Ovary (tissue), 9 donors: ENCODE measurements around the gene EEF1E1. TPM values are rescaled to one million over a fixed set of nuclear protein-coding genes. Genes with fewer than 3 reads are reported as not detected.

Experiments
- DNase-seq, 5 donors: peaks; one replicate each; pipeline ENCODE4 v3.0.0-alpha.2; 2019 to 2020
- H3K27ac ChIP-seq, 2 donors: fragments of 200-600 bp; one replicate each; pipeline versions ENCODE4 v1.5.1 to v1.8.0; 2019 to 2022
- H3K27me3 ChIP-seq: fragments of 200-600 bp; one replicate; pipeline ENCODE4 v1.8.0; 2022
- H3K36me3 ChIP-seq: fragments of 200-600 bp; sonication (generic); one replicate; pipeline ENCODE4 v1.5.1; 2019
- H3K4me1 ChIP-seq: one replicate; pipeline ENCODE4 v1.8.1; 2013; ENCODE audit warnings: mild to moderate bottlenecking, moderate library complexity; ENCODE audit not compliant: insufficient read depth
- H3K4me3 ChIP-seq: fragments of 200-600 bp; sonication (generic); one replicate; pipeline ENCODE4 v1.5.1; 2017
- H3K9me3 ChIP-seq, 2 donors: fragments of 200-600 bp in 1 of 2; sonication (generic) in 1 of 2; one replicate each; pipeline versions ENCODE4 v1.5.1 to v1.8.1; 2013 to 2019; ENCODE audit warnings: mild to moderate bottlenecking in 1 of 2, moderate library complexity in 1 of 2
- CTCF ChIP-seq, 3 donors: fragments of 450-650 bp in 2 of 3; fragments of 200-600 bp in 1 of 3; IDR thresholded peaks; one replicate each; pipeline versions ENCODE4 v1.5.1 to v1.8.0; 2016 to 2022; ENCODE audit warnings: antibody characterized with exemption in 3 of 3, mild to moderate bottlenecking in 1 of 3
- EP300 ChIP-seq: sonication (generic); formaldehyde crosslinking; IDR thresholded peaks from one replicate; pipeline ENCODE4 v1.6.1; 2017; ENCODE audit warnings: antibody characterized with exemption
- POLR2A ChIP-seq: fragments of 450-650 bp; IDR thresholded peaks from one replicate; pipeline ENCODE4 v1.6.1; 2017; ENCODE audit warnings: antibody characterized with exemption, mild to moderate bottlenecking, moderate library complexity
- WGBS, 3 donors: extraction: QIAGEN DNeasy Blood & Tissue Kit in 1 of 3; methylation state at CpG; one replicate each; pipeline versions ENCODE4 v1.1.5 to v1.1.7; 2013 to 2017; 5-methylcytosine and 5-hydroxymethylcytosine counted together
- intact Hi-C, 4 donors: fragments of 100-400 bp; cut with DNase I; formaldehyde crosslinking; loops; one replicate each; pipeline versions ENCODE4 v1.11.0 to v1.15.1; 2022 to 2023
- polyA plus RNA-seq, 2 donors: library from polyadenylated mRNA; stranded (reverse); fragments of 200-250 nt in 1 of 2; fragments of 350-450 nt in 1 of 2; fragmentation: Illumina TruSeq in 1 of 2; extraction: RNeasy Lipid Tissue Mini Kit (QIAGEN cat#74804) in 1 of 2; gene quantifications; one replicate each; pipeline ENCODE4 v1.2.3, GENCODE V29; 2013 to 2014
- total RNA-seq, 7 donors: library from RNA; depleted of rRNA in 2 of 7; stranded (reverse); fragments of >200 nt in 2 of 7; fragmentation: NEBNext Ultra II Directional in 3 of 7; extraction: Animal tissue kit (Norgen Biotek cat#: 25700) in 3 of 7; gene quantifications; one replicate each; pipeline versions ENCODE4 v1.1.0 to v1.2.4, GENCODE V29; 2016 to 2023
- donor health status: DM: no; HTN: no; CAD: no; lungs with moderate emphysema.
- donor health status: DM: no; HTN: no; CAD: no.
- donor health status: Bipolar disorder and iron deficiency.
- donor health status: DM: yes; HTN: yes; CAD: no.
- donor health status: DM: no; HTN: no; CAD: no.
- donor health status: DM: yes; HTN: yes; CAD: no.

Gene EEF1E1
- total and polyA plus RNA-seq, 9 donors, result 13.1 to 30.1 (median 19.9) TPM

DNA sequence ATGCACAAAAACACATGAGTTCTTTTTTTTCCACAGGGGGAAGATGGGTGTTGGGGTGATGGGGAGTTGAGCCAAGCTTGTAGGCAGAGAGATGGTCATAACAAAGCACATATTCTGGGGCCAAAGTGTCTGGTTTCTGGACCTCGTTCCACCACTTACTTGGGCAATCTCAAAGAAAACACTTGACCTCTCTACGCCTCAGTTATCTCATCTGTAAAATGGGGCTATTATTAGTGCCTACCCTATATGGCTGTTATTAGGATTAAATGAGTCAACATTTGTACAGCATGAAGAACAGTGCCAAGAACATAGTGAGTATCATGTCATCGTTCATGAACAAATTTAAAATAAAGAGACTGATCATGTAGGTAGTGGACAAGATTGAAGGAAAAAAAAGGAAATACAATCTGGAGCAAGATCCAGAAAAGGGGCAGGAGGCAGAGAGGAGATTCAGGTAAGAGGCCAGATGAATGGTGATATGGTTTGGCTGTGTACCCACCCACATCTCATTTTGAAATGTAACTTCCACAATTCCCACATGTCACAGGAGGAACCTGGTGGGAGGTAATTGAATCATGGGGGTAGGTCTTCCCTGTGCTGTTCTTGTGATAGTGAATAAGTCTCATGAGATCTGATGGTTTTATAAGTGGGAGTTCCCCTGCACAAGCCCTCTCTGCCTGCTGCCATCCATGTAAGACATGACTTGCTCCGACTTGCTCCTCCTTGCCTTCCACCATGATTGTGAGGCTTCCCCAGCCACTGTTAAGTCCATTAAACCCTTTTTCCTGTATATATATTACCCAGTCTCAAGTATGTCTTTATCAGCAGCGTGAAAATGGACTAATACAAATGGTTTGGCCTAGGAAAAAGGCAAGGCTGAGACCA lies 14.2 kb downstream of the EEF1E1 start:
- Histone ChIP-seq H3K9me3 (peaks cover 0 to 5% of the 10 kb centered on the region in 2 donors), H3K27ac (no peak overlapping the region), H3K36me3 (no peaks in the 10 kb centered on the region), H3K4me3 (no peak overlapping the region), H3K27me3 (no peaks in the 10 kb centered on the region), H3K4me1 (peaks cover 3% of the 10 kb centered on the region)
- WGBS, 3 donors, result 85 to 99% (median 97%) methylated on average over 5 of the region's 5 CpGs
- no peak for DNase-seq
- intact Hi-C loops, result no loop called here
- no peak for TF ChIP-seq CTCF (IDR thresholded peaks at IDR 0.05)
- no peak for TF ChIP-seq EP300
- no peak for TF ChIP-seq POLR2A

DNA sequence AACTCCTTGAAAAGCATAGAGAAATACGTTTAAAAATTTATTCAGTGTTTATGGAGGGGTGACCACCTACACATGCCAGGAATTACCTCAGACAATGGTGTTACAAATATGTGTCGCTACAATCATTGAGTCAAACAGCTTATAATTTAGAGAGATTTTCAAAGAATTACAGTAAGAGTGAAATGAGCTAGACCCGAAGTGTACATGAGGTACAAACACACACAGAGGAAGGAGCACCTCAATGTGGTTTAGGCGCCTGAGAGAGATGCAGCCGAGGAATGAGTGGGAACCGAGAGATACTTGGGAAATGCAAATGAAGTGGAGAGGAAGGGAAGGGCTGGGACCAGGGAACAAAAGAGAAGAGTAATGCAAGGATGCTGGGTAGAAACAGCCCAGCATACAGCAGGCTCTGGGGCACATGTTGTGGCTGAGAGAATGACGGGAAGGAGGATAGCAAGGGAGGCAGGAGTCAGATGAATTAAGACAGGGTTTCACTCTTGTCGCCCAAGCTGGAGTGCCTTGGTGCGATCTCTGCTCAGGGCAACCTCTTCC lies 15.5 kb downstream of the EEF1E1 start:
- Histone ChIP-seq H3K27me3 (no peaks in the 10 kb centered on the region), H3K4me1 (peaks cover 3% of the 10 kb centered on the region), H3K36me3 (no peaks in the 10 kb centered on the region), H3K4me3 (no peak overlapping the region), H3K27ac (no peak overlapping the region), H3K9me3 (peaks cover 0 to 5% of the 10 kb centered on the region in 2 donors)
- TF ChIP-seq CTCF (IDR thresholded peaks at IDR 0.05) (no peak), EP300 (no peak), POLR2A (no peak)
- WGBS, 3 donors, result 90 to 94% (median 92%) methylated on average over 9 of the region's 9 CpGs
- intact Hi-C loops, result no loop called here
- no peak for DNase-seq

- DNase-seq, result peak; percentile 34 to 59 (median 46)
- Histone ChIP-seq H3K9me3 (peaks cover 0 to 5% of the 10 kb centered on the region in 2 donors), H3K27me3 (no peaks in the 10 kb centered on the region), H3K4me3 (no peak overlapping the region), H3K4me1 (peaks cover 3% of the 10 kb centered on the region), H3K27ac (no peak overlapping the region), H3K36me3 (no peaks in the 10 kb centered on the region)
- TF ChIP-seq CTCF (IDR thresholded peaks at IDR 0.05), result no peak
- TF ChIP-seq POLR2A, result no peak
- no peak for TF ChIP-seq EP300
- intact Hi-C loops, result no loop called here
- WGBS, 3 donors, result 6 to 24% (median 24%) methylated on average over 2 of the region's 2 CpGs
These were observed 17.3 kb downstream of the EEF1E1 start for GRCh38 chr6:8085053-8085511.

- 78 to 91% (median 83%) methylated on average over 4 of the region's 4 CpGs for WGBS, 3 donors
- Histone ChIP-seq H3K27me3 (no peaks in the 10 kb centered on the region), H3K9me3 (peaks cover 0 to 5% of the 10 kb centered on the region in 2 donors), H3K27ac (no peak overlapping the region), H3K4me1 (peaks cover 3% of the 10 kb centered on the region), H3K36me3 (no peaks in the 10 kb centered on the region), H3K4me3 (no peak overlapping the region)
- TF ChIP-seq CTCF (IDR thresholded peaks at IDR 0.05), result no peak
- TF ChIP-seq EP300, result no peak
- no peak for TF ChIP-seq POLR2A
- DNase-seq, result no peak
- intact Hi-C loops, result no loop called here
These were observed 17.8 kb downstream of the EEF1E1 start for GRCh38 chr6:8084586-8084985.
